D721Med (cell line): ENCODE data around the gene CENPP.

Source experiments
- DNase-seq: peaks from one replicate; pipeline ENCODE4 v3.0.0; 2011; ENCODE audit warnings: low spot score; ENCODE audit not compliant: insufficient read length
- FAIRE-seq: peaks from 2 replicates; lab custom pipeline; 2011; peaks lifted over from hg19 to GRCh38; lab: Jason Lieb, UNC
- CTCF ChIP-seq: IDR thresholded peaks from 2 replicates; pipeline ENCODE4 v1.5.1; 2012; ENCODE audit warnings: mild to moderate bottlenecking, control low read depth; ENCODE audit not compliant: insufficient read depth; ENCODE audit errors: missing control alignments

CENPP gene

GRCh38 chr9:92392690-92393089 lies 66.9 kb downstream of the CENPP start:
- no peak for TF ChIP-seq CTCF
- DNase-seq (no peak), FAIRE-seq (no peak)

GRCh38 chr9:92393686-92394085 lies 67.9 kb downstream of the CENPP start:
- FAIRE-seq (no peak), DNase-seq (no peak)
- TF ChIP-seq CTCF: no peak

GRCh38 chr9:92395617-92396016 lies 69.9 kb downstream of the CENPP start:
- no peak for FAIRE-seq
- DNase-seq: no peak
- no peak for TF ChIP-seq CTCF

GRCh38 chr9:92397853-92398252 lies 72.1 kb downstream of the CENPP start:
- FAIRE-seq: no peak
- TF ChIP-seq CTCF: no peak
- no peak for DNase-seq

- DNase-seq (no peak), FAIRE-seq (no peak)
- no peak for TF ChIP-seq CTCF
These were observed 76.6 kb downstream of the CENPP start for GRCh38 chr9:92402360-92402759.

- no peak for DNase-seq
- FAIRE-seq: no peak
- TF ChIP-seq CTCF: no peak
These were observed 77.3 kb downstream of the CENPP start for GRCh38 chr9:92402826-92403745.
